Activated CD4-positive, alpha-beta T cell treated with anti-CD3 and anti-CD28 coated beads, Interleukin-10, Interleukin-2, amounts not matched to agents 100 ng/mL and 50 ng/mL, durations not matched to agents 16 hours and 8 hours (primary cell): ENCODE results near the gene SMAD1.
A peak's percentile ranks its signal among the peaks of the same experiment; 100 is the strongest.
"Not testable (repeated sequence)": the region's sequence is repeated elsewhere in the genome, so short reads cannot be mapped to it uniquely, and the experiment has no call there.

Experiments
- DNase-seq: peaks from one replicate; pipeline ENCODE4 v3.0.0-alpha.2; 2020

The SMAD1 gene

GRCh38 chr4:145530662-145531061, 49.0 kb downstream of the SMAD1 start:
- no peak for DNase-seq

GRCh38 chr4:145531223-145531622, 49.6 kb downstream of the SMAD1 start:
- DNase-seq = no peak

GRCh38 chr4:145531859-145532258, 50.2 kb downstream of the SMAD1 start:
- no peak for DNase-seq

GRCh38 chr4:145533001-145533400, 51.3 kb downstream of the SMAD1 start:
- DNase-seq = no peak

DNA sequence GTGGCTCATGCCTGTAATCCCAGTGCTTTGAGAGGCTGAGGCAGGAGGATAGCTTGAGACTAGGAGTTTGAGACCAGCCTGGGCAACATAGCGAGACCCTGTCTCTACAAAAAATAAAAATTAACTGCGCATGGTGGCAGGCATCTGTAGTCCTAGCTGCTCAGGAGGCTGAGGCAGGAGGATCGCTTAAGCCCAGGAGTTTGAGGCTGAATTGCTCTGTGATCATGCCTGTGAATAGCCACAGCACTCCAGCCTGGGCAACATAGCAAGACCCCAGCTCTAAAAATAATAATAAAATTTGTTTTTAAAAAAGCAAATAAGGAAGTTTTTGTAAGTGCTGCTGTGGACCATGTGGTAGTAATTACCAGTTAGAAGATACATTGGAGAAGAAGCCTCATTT, 51.8 kb downstream of the SMAD1 start:
- not testable (repeated sequence) for DNase-seq

DNA sequence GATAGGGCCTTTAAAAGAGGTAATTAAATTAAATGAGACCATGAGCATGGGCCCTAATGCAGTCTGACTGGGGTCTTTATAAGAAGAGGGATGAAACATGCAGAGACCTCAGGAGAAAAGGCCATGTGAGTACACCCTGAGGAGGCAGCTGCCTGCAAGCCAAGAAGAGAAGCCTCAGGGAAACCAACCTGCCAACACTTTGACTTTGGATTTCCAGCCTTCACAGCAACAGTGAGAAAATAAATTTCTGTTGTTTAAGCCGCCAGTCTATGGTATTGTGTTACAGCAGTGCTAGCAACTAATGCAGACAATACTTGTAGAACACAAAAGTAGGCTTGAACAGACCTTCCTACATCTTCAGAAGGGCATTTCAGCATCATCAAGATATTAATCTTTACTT, 52.3 kb downstream of the SMAD1 start:
- DNase-seq = no peak

DNA sequence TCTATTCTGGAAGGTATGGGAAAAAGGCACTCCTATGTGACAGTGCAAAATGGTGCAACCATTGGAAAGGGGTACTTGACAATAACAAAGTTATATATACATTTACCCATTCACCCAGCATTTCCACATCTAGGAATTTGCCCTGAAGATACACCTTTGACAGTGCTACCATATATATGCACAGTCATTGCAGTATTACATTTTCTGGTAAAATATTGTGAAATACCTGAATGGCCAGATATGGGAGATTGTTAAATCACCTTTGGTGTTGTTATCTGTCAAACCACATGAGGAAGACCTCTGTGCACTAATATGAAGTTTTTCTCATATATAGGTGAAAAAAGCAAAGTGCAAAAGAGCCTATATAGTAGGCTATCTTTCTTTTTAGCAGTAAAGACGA, 53.5 kb downstream of the SMAD1 start:
- DNase-seq = no peak

DNA sequence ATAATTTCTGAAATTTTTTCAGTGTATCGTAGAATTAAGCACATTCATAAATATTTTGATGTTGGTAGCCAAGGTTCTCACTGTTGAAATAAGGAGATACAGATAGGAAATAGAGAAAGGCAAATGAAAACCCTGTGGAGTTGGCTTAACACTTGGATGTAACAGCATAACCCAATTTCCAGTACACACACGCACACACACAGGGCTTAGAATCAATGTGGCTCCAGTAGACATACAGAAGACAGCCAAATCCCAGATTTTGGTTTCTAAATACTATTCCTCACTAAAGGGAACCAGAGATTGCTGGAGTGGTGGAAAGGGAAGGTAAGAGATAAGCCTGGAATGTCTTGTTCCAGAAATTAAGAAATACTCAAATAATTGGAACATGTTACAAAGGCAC, 54.4 kb downstream of the SMAD1 start:
- DNase-seq = no peak

GRCh38 chr4:145538596-145538995, 56.9 kb downstream of the SMAD1 start:
- DNase-seq = no peak

- no peak for DNase-seq
These were observed 58.0 kb downstream of the SMAD1 start for GRCh38 chr4:145539671-145540070.

DNA sequence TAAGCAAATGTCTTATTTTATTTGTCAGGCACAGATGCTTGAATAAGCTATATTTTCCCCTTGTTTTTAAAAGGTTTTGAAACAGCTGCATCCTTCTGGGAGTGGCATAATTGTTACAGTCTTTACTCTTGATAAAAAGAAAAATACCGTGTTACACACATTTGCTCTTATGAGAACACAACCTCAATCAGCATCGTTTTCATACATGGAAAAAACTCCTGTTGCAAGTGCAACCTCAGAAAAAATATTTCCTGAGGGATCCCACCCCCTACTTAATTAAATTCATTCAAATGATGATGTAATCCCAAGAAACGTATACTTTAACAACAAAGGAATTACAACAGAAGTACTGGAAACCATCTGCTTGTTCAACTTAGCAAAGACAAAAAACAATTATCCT, 58.6 kb downstream of the SMAD1 start:
- no peak for DNase-seq

GRCh38 chr4:145541346-145541745, 59.7 kb downstream of the SMAD1 start:
- no peak for DNase-seq

DNA sequence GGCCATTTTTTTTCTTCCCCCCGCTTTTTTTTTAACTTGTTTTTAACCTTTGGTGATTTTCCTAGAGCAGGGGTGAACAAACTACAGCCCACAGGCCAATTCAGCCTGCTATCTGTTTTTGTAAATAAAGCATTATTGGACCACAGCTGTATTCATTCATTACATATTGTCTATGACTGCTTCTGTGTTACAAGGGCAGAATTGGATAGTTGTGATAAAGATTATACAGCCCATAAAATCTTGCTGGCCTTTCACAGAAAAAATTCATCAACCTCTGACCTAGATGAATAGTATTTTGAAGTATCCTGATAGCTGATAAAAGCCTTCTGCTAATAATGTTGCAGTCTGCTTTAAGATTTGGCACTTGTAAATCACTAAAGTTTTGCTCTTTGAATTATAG, 63.4 kb downstream of the SMAD1 start:
- DNase-seq = no peak

GRCh38 chr4:145545538-145546174, 64.0 kb downstream of the SMAD1 start:
- DNase-seq = no peak

DNA sequence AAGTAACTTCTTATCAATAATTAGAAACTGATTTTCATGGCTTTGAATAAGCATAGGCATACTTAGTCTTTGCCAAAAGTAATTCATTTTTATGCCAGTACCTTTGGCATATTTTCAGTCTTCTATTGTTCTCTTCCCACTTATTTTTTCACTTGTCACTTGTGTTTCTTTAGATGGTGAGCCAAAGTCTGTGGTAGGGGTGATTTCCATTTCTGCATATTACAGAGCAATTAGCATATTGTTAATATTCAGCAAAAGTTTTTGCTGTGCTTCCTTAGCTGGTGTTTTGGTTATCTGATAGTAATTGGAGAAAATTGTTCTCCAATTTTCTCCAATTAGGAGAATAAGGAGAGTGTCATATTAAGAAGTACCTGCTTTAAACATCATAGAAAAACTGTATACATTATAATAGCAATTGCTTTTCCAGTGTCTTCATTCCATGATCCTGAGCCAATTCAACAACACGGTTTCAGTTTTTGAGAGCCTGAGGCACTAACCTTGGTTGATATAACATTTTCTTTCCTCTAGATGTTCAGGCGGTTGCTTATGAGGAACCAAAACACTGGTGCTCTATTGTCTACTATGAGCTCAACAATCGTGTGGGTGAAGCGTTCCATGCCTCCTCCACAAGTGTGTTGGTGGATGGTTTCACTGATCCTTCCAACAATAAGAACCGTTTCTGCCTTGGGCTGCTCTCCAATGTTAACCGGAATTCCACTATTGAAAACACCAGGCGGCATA, 64.7 kb downstream of the SMAD1 start:
- no peak for DNase-seq

DNA sequence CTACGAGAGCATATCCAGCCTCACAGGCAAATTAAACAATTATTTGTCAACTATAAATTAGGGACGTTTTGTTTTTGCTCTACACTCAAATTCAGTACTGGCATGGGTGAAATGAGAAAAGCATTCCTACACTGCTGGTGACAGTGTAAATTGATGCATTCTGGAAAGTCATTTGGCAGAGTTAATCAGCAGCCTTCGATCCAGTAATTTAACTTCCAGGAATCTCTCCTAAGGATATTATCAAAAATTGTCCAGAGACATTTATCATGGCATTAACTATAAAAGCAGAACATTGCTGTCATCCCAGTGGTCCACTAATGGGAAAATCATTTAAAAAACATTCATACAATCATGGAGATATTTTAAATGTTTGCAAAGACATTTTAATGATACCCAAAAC, 70.0 kb downstream of the SMAD1 start:
- no peak for DNase-seq

- DNase-seq = no peak
These were observed 70.6 kb downstream of the SMAD1 start for GRCh38 chr4:145552181-145552822.

GRCh38 chr4:145553375-145553774, 71.7 kb downstream of the SMAD1 start:
- no peak for DNase-seq

DNA sequence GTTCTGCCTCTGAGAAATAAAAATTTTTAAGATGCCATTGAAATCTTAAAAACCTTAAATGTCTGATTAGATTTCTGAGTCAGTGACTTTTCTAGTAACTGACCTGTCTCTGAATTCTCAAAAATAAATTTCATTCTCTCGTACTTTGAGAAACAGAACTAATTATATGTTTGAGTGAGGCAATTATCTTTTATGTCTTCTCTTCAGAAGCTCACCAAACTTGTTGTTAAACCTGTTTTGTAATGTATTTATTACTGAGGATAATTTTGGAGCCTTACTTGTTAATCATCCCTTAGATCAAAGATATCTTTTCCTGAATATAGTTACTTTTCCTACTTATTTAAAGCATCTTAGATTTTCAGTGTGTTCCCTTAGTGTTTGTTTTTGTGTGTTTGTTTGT, 73.0 kb downstream of the SMAD1 start:
- no peak for DNase-seq

- DNase-seq = peak; percentile 58
These were observed 76.1 kb downstream of the SMAD1 start for GRCh38 chr4:145557720-145558119.

GRCh38 chr4:145563293-145563985, 81.8 kb downstream of the SMAD1 start:
- no peak for DNase-seq

DNA sequence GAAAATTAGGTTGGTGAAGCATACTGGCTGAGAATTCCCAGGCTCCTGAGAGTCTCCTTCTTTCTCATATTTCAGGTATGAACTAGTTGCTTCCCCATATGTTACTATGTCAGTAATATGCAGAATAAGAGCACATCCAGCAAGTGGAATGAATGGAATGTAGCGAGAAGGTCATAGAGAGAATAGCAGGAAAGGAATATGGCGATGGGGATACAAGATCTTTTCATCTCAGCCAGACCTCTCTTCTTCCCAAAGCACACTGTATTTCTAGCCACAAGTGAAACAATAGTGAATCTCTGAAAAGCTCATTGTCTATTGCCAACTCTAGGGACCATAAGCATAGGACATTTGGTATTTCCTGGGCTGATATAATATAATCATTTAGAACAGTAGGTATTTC, 82.9 kb downstream of the SMAD1 start:
- DNase-seq = no peak

DNA sequence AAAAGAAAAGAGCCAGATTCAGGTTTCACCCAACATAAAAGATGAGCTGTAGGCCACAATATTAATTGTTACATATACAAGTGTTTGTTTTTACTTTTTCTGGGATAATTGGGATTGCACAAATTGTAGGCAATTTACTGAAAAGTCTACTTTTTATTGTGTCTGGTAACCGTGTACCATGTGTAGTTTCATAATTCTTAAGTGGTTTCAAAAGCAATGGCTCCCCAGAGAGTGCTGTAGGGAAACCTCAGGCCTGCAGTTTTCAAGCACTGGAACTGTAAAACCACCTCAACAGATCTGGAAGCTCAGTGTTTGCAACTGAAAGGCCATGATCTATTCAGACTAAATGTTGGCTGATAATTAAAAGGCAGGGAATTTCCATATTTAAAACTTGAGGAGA, 83.7 kb downstream of the SMAD1 start:
- DNase-seq = no peak
